Ishikawa (cell line): ENCODE results near the gene NBAS.

Experiments used
- CEBPB ChIP-seq: IDR thresholded peaks from 2 replicates; pipeline ENCODE4 v1.6.1; 2012
- CREB1 ChIP-seq: IDR thresholded peaks from 2 replicates; pipeline ENCODE4 v1.6.1; 2012; ENCODE audit warnings: low read depth
- EGR1 ChIP-seq: IDR thresholded peaks from 2 replicates; pipeline ENCODE4 v1.6.1; 2012
- EP300 ChIP-seq: IDR thresholded peaks from 2 replicates; pipeline ENCODE4 v1.6.1; 2012; ENCODE audit warnings: borderline replicate concordance
- FOXM1 ChIP-seq: IDR thresholded peaks from 2 replicates; pipeline ENCODE4 v1.6.1; 2012; ENCODE audit warnings: low read depth, borderline replicate concordance
- MAX ChIP-seq: IDR thresholded peaks from 2 replicates; pipeline ENCODE4 v1.6.1; 2012
- NFIC ChIP-seq: IDR thresholded peaks from 2 replicates; pipeline ENCODE4 v1.6.1; 2012
- RAD21 ChIP-seq: IDR thresholded peaks from 2 replicates; pipeline ENCODE4 v1.6.1; 2012; ENCODE audit warnings: low read depth
- REST ChIP-seq: IDR thresholded peaks from 2 replicates; pipeline ENCODE4 v1.6.1; 2012; ENCODE audit warnings: low read depth, mild to moderate bottlenecking
- TAF1 ChIP-seq: IDR thresholded peaks from 2 replicates; pipeline ENCODE4 v1.6.1; 2012; ENCODE audit warnings: low read depth, mild to moderate bottlenecking
- TCF12 ChIP-seq: IDR thresholded peaks from 2 replicates; pipeline ENCODE4 v1.6.1; 2012; ENCODE audit warnings: low read depth
- TEAD4 ChIP-seq: IDR thresholded peaks from 2 replicates; pipeline ENCODE4 v1.6.1; 2012
- USF1 ChIP-seq: IDR thresholded peaks from 2 replicates; pipeline ENCODE4 v1.6.1; 2012
- YY1 ChIP-seq: IDR thresholded peaks from 2 replicates; pipeline ENCODE4 v1.6.1; 2012; ENCODE audit warnings: low read depth
- ZBTB7A ChIP-seq: IDR thresholded peaks from 2 replicates; pipeline ENCODE4 v1.6.1; 2012; ENCODE audit warnings: low read depth

The NBAS gene

GRCh38 chr2:15364561-15364960 lies 196.6 kb downstream of the NBAS start:
- TF ChIP-seq YY1, result no peak
- TF ChIP-seq USF1, result no peak
- no peak for TF ChIP-seq NFIC
- TF ChIP-seq TEAD4, result no peak

- no peak for TF ChIP-seq MAX
- TF ChIP-seq FOXM1, result no peak
- no peak for TF ChIP-seq EP300
- no peak for TF ChIP-seq TCF12
- no peak for TF ChIP-seq CEBPB
- no peak for TF ChIP-seq RAD21
Observed at GRCh38 chr2:15363734-15364133, 197.4 kb downstream of the NBAS start.

GRCh38 chr2:15363142-15363541 lies 198.0 kb downstream of the NBAS start:
- TF ChIP-seq NFIC, result no peak
- no peak for TF ChIP-seq REST
- TF ChIP-seq MAX, result no peak
- TF ChIP-seq CEBPB, result no peak
- no peak for TF ChIP-seq EGR1

GRCh38 chr2:15359716-15360531 lies 201.2 kb downstream of the NBAS start:
- TF ChIP-seq CEBPB (no peak), REST (no peak), USF1 (no peak), ZBTB7A (no peak), CREB1 (no peak), TCF12 (no peak), FOXM1 (no peak), EP300 (no peak), EGR1 (no peak)

GRCh38 chr2:15357922-15358321 lies 203.2 kb downstream of the NBAS start:
- TF ChIP-seq USF1 (no peak), TAF1 (no peak), MAX (no peak), EP300 (no peak), NFIC (no peak), TEAD4 (no peak), CEBPB (no peak), ZBTB7A (no peak), EGR1 (no peak), REST (no peak), YY1 (no peak), FOXM1 (no peak), RAD21 (no peak), CREB1 (no peak), TCF12 (no peak)
